HCT116 (cell line): Measurements from ENCODE around the gene ERGIC3. TPM values are rescaled to one million over a fixed set of nuclear protein-coding genes. Genes with fewer than 3 reads are reported as not detected.

Experiments used
- ATAC-seq: fragments of 200-7000 bp; cut with Tn5 transposase; 2 replicates; pipeline ENCODE4 v1.9.1; 2020; ENCODE audit warnings: mild to moderate bottlenecking, moderate library complexity
- BruUV-seq: library from RNA; stranded (reverse); fragments of 400-500 nt; replicated peaks from 2 replicates; lab custom pipeline; 2021; lab: Mats Ljungman, UMichigan
- CTCF ChIA-PET: fragments of 300-600 bp; sonication (Branson Sonifier 250); formaldehyde crosslinking; loops from one replicate; lab custom pipeline; 2021; ENCODE audit warnings: antibody characterized with exemption; lab: Charles Lee
- POLR2A ChIA-PET: fragments of 300-600, 350-600 bp; sonication (Branson Sonifier 250); formaldehyde crosslinking; loops from one replicate; lab custom pipeline; 2021; ENCODE audit warnings: antibody characterized with exemption; lab: Charles Lee
- RAD21 ChIA-PET, 2 experiments: fragments of 300-600 bp; sonication (Branson Sonifier 250); formaldehyde crosslinking; loops; one replicate each; lab custom pipeline; 2023; ENCODE audit warnings: low total read pairs in 2 of 2; ENCODE audit not compliant: uncharacterized antibody in 2 of 2, unreplicated experiment in 2 of 2, low non-redundant PET in 1 of 2; lab: Charles Lee
- DNase-seq: peaks from one replicate; pipeline ENCODE4 v3.0.0-alpha.2; 2010; ENCODE audit warnings: low read depth, low spot score
- H2AFZ ChIP-seq: fragments of 200-600 bp; shearing (Covaris generic), sonication (generic); 2 replicates; pipeline ENCODE4 v1.6.1; 2017; ENCODE audit warnings: low read depth, mixed run types, mixed read lengths, antibody characterized with exemption, low read length; ENCODE audit not compliant: poor library complexity, severe bottlenecking
- H3K27ac ChIP-seq: 2 replicates; pipeline ENCODE4 v1.5.1; 2012; ENCODE audit warnings: low read depth, low read length
- H3K27me3 ChIP-seq: fragments of 200-600 bp; sonication (generic); 2 replicates; pipeline ENCODE4 v1.6.1; 2016; ENCODE audit warnings: mixed run types, low read length, mixed read lengths; ENCODE audit not compliant: insufficient read depth
- H3K36me3 ChIP-seq, 2 experiments: fragments of 200-500 bp in 1 of 2; fragments of 200-600 bp in 1 of 2; sonication (Bioruptor generic) in 1 of 2; sonication (generic) in 1 of 2; 2 replicates each; pipeline versions ENCODE4 v1.5.1 to v1.6.1; 2014 to 2016; ENCODE audit warnings: low read length in 2 of 2, inconsistent platforms in 1 of 2, mixed read lengths in 1 of 2, mixed run types in 1 of 2; ENCODE audit not compliant: insufficient read depth in 2 of 2, control insufficient read depth in 1 of 2
- H3K4me1 ChIP-seq, 2 experiments: fragments of 200-600 bp in 1 of 2; sonication (generic) in 1 of 2; 2 replicates each; pipeline versions ENCODE4 v1.5.1 to v1.6.1; 2012 to 2017; ENCODE audit warnings: low read length in 2 of 2, inconsistent platforms in 1 of 2, mild to moderate bottlenecking in 1 of 2, mixed read lengths in 1 of 2, mixed run types in 1 of 2, moderate library complexity in 1 of 2; ENCODE audit not compliant: insufficient read depth in 2 of 2, control insufficient read depth in 1 of 2
- H3K4me2 ChIP-seq: fragments of 200-600 bp; sonication (generic); 2 replicates; pipeline ENCODE4 v1.6.1; 2017; ENCODE audit warnings: mixed run types, low read length, mixed read lengths
- H3K4me3 ChIP-seq, 2 experiments: fragments of 200-600 bp in 1 of 2; sonication (generic) in 1 of 2; replicated peaks in 1 of 2; 2 replicates each; pipeline ENCODE4 v1.5.1; 2011 to 2016; ENCODE audit warnings: low read length in 2 of 2, control low read depth in 1 of 2, low read depth in 1 of 2, mild to moderate bottlenecking in 1 of 2, mixed read lengths in 1 of 2, mixed run types in 1 of 2
- H3K79me2 ChIP-seq: fragments of 200-600 bp; sonication (generic); 2 replicates; pipeline ENCODE4 v1.6.1; 2017; ENCODE audit warnings: mild to moderate bottlenecking, mixed run types, low read length, moderate library complexity, mixed read lengths; ENCODE audit not compliant: insufficient read depth
- H3K9ac ChIP-seq: fragments of 200-600 bp; sonication (generic); 2 replicates; pipeline ENCODE4 v1.6.1; 2016; ENCODE audit warnings: low read length, mixed read lengths
- H3K9me2 ChIP-seq: fragments of 200-600 bp; sonication (generic), shearing (Covaris generic); 2 replicates; pipeline ENCODE4 v1.6.1; 2017; ENCODE audit warnings: mixed run types, mild to moderate bottlenecking, moderate library complexity; ENCODE audit not compliant: insufficient read depth
- H3K9me3 ChIP-seq, 2 experiments: fragments of 200-500 bp in 1 of 2; fragments of 200-600 bp in 1 of 2; sonication (Bioruptor generic) in 1 of 2; sonication (generic) in 1 of 2; 2 replicates each; pipeline ENCODE4 v1.6.1; 2014 to 2017; ENCODE audit warnings: low read length in 2 of 2, mixed read lengths in 2 of 2, inconsistent platforms in 1 of 2, low read depth in 1 of 2, mild to moderate bottlenecking in 1 of 2, mixed run types in 1 of 2, moderate library complexity in 1 of 2; ENCODE audit not compliant: control insufficient read depth in 1 of 2, insufficient read depth in 1 of 2
- H4K20me1 ChIP-seq: fragments of 200-600 bp; sonication (generic), shearing (Covaris generic); 2 replicates; pipeline ENCODE4 v1.6.1; 2017; ENCODE audit warnings: mixed run types, mild to moderate bottlenecking, moderate library complexity; ENCODE audit not compliant: insufficient read depth
- CBX3 ChIP-seq: IDR thresholded peaks from 2 replicates; pipeline ENCODE4 v1.6.1; 2012; ENCODE audit warnings: low read depth
- ELF1 ChIP-seq: IDR thresholded peaks from 2 replicates; pipeline ENCODE4 v1.6.1; 2012; ENCODE audit warnings: low read depth, borderline replicate concordance
- EZH2 ChIP-seq: fragments of 200-600 bp; sonication (generic); IDR thresholded peaks from 2 replicates; pipeline ENCODE4 v1.6.1; 2017; ENCODE audit warnings: antibody characterized with exemption, mixed run types
- EZH2phosphoT487 ChIP-seq: fragments of 200-600 bp; IDR thresholded peaks from 2 replicates; pipeline ENCODE4 v1.6.1; 2018; ENCODE audit warnings: antibody characterized with exemption, borderline replicate concordance
- JUND ChIP-seq: IDR thresholded peaks from 2 replicates; pipeline ENCODE4 v1.6.1; 2012
- POLR2A ChIP-seq: IDR thresholded peaks from 2 replicates; pipeline ENCODE4 v1.7.0; 2011; ENCODE audit warnings: borderline replicate concordance; ENCODE audit not compliant: insufficient read depth, insufficient read length; ENCODE audit errors: extremely low read depth
- POLR2AphosphoS5 ChIP-seq: IDR thresholded peaks from 2 replicates; pipeline ENCODE4 v1.6.1; 2011; ENCODE audit warnings: mild to moderate bottlenecking, low read depth, low read length, moderate library complexity
- SIN3A ChIP-seq: IDR thresholded peaks from 2 replicates; pipeline ENCODE4 v1.6.1; 2012; ENCODE audit warnings: low read depth
- TCF7L2 ChIP-seq: IDR thresholded peaks from 2 replicates; pipeline ENCODE4 v1.7.0; 2011; ENCODE audit warnings: borderline replicate concordance, inconsistent platforms; ENCODE audit not compliant: insufficient read depth, insufficient read length; ENCODE audit errors: extremely low read depth
- YY1 ChIP-seq: IDR thresholded peaks from 2 replicates; pipeline ENCODE4 v1.6.1; 2011; ENCODE audit warnings: low read length, low read depth, moderate library complexity, mild to moderate bottlenecking; ENCODE audit not compliant: insufficient replicate concordance; ENCODE audit errors: extremely low read depth
- ZFX ChIP-seq: fragments of 450-650 bp; IDR thresholded peaks from 2 replicates; pipeline ENCODE4 v1.6.1; 2017
- intact Hi-C: fragments of 100-400 bp; cut with micrococcal nuclease; formaldehyde crosslinking; loops from 2 replicates; pipeline ENCODE4 v1.10.0; 2022
- total RNA-seq: library from RNA; stranded (reverse); gene quantifications from one replicate; pipeline ENCODE4 v1.2.1, GENCODE V29; 2021; ENCODE audit not compliant: unreplicated experiment
- TF ChIP-seq, protein P1 (sequence below): IDR thresholded peaks from 2 replicates; pipeline ENCODE4 v1.6.1; 2012
- TF ChIP-seq, protein P2 (sequence below), 3 experiments: fragments of 200-600 bp in 1 of 3; sonication (generic) in 1 of 3; IDR thresholded peaks in 2 of 3; conservative IDR thresholded peaks in 1 of 3; 2 replicates each; pipeline ENCODE4 v1.5.1; 2012 to 2017; ENCODE audit warnings: low read depth in 2 of 3, low read length in 2 of 3, antibody characterized with exemption in 1 of 3, borderline replicate concordance in 1 of 3, control low read depth in 1 of 3, mild to moderate bottlenecking in 1 of 3, mixed read lengths in 1 of 3, mixed run types in 1 of 3, moderate library complexity in 1 of 3; ENCODE audit not compliant: insufficient read depth in 1 of 3

The ERGIC3 gene
- total RNA-seq, 1 experiment from 2014 or later, result 229 TPM

DNA sequence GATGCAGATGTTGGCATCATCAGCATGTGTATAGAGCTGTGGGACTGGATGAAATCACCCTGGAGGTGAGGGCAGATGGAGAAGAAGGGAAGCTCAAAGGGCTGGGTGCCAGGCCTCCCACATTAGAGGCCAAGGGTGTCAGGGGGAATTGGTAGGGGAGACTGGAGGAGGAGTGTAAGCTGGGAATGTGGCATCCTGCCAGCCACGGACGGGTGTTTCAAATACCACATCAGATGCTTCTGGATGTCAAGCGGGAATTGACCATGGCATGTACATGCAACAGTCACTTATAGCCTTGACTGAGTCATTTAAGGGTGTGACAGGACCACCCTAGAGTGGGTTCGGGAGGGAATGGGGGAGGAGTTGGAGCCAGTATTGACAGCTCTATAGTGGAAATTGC is 9.6 kb downstream of the ERGIC3 start:
- POLR2A ChIA-PET, result no interaction called here
- CTCF ChIA-PET, result no interaction called here
- ATAC-seq (no peak), DNase-seq (no peak)
- Histone ChIP-seq H3K9ac (no peak overlapping the region), H3K79me2 (no peaks in the 10 kb centered on the region), H3K9me3 (no peaks in the 10 kb centered on the region), H3K4me1 (no peaks in the 10 kb centered on the region), H2AFZ (no peak overlapping the region)
- RAD21 ChIA-PET, result no interaction called here
- BruUV-seq, result no TSS peak
- no peak for TF ChIP-seq JUND
- no peak for TF ChIP-seq ZFX
- TF ChIP-seq YY1, result no peak
- no peak for TF ChIP-seq TCF7L2
- no peak for TF ChIP-seq ELF1
- TF ChIP-seq, protein P1, sequence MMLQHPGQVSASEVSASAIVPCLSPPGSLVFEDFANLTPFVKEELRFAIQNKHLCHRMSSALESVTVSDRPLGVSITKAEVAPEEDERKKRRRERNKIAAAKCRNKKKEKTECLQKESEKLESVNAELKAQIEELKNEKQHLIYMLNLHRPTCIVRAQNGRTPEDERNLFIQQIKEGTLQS, result no peak
- no peak for TF ChIP-seq SIN3A
- no peak for TF ChIP-seq EZH2
- no peak for TF ChIP-seq POLR2A
- TF ChIP-seq POLR2AphosphoS5, result no peak
- TF ChIP-seq, protein P2, sequence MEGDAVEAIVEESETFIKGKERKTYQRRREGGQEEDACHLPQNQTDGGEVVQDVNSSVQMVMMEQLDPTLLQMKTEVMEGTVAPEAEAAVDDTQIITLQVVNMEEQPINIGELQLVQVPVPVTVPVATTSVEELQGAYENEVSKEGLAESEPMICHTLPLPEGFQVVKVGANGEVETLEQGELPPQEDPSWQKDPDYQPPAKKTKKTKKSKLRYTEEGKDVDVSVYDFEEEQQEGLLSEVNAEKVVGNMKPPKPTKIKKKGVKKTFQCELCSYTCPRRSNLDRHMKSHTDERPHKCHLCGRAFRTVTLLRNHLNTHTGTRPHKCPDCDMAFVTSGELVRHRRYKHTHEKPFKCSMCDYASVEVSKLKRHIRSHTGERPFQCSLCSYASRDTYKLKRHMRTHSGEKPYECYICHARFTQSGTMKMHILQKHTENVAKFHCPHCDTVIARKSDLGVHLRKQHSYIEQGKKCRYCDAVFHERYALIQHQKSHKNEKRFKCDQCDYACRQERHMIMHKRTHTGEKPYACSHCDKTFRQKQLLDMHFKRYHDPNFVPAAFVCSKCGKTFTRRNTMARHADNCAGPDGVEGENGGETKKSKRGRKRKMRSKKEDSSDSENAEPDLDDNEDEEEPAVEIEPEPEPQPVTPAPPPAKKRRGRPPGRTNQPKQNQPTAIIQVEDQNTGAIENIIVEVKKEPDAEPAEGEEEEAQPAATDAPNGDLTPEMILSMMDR (IDR thresholded peaks at IDR 0.05 in 2 of 3, conservative IDR thresholded peaks at IDR 0.05 in 1 of 3; ENCODE audit: borderline replicate concordance in 1 of 3, insufficient read depth in 1 of 3, low read depth in 2 of 3, low read length in 2 of 3), result no peak
- TF ChIP-seq EZH2phosphoT487, result no peak
- TF ChIP-seq CBX3, result no peak
- TF ChIP-seq, all 23 proteins: peak for 0
- peaks cover 42 to 51% of the 10 kb centered on the region in 2 experiments; a peak in 3 of 4 replicates for H3K36me3 ChIP-seq
- H3K9me2 ChIP-seq, result no peaks in the 10 kb centered on the region
- H3K27ac ChIP-seq, result no peak overlapping the region
- no peaks in the 10 kb centered on the region for H3K27me3 ChIP-seq
- intact Hi-C loops, result no loop called here
- H3K4me2 ChIP-seq, result no peak overlapping the region
- no peaks in the 10 kb centered on the region for H4K20me1 ChIP-seq
- no peak overlapping the region for H3K4me3 ChIP-seq
